Measurements from ENCODE around the gene PRKG1.

DNA sequence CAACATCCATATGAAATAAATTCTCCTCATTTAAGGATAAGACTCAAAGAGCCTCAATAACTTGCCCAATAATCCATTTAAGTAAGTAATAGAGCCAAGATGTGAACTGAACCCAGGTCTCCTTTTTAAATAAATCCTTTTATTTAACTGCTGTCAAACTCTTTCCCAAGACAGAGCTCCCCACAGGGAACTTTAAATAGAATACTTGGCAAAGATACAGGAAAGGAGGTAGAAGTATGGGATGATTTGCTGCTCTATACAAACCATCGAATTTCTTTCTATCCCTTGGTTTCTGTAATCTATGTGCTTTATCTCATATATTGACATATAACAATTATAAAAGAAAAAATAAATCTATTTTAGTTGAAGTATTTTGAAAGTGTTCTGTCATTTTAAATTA is 329.2 kb downstream of the PRKG1 start:
- no peak for TF ChIP-seq EZH2 (IDR thresholded peaks at IDR 0.05; ENCODE audit: borderline replicate concordance, low read depth, low read length, severe bottlenecking)
- TF ChIP-seq, protein P1, sequence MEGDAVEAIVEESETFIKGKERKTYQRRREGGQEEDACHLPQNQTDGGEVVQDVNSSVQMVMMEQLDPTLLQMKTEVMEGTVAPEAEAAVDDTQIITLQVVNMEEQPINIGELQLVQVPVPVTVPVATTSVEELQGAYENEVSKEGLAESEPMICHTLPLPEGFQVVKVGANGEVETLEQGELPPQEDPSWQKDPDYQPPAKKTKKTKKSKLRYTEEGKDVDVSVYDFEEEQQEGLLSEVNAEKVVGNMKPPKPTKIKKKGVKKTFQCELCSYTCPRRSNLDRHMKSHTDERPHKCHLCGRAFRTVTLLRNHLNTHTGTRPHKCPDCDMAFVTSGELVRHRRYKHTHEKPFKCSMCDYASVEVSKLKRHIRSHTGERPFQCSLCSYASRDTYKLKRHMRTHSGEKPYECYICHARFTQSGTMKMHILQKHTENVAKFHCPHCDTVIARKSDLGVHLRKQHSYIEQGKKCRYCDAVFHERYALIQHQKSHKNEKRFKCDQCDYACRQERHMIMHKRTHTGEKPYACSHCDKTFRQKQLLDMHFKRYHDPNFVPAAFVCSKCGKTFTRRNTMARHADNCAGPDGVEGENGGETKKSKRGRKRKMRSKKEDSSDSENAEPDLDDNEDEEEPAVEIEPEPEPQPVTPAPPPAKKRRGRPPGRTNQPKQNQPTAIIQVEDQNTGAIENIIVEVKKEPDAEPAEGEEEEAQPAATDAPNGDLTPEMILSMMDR (IDR thresholded peaks at IDR 0.05; ENCODE audit: borderline replicate concordance, extremely low read depth, low read length, poor library complexity, severe bottlenecking) = no peak
